Measurements from ENCODE around the gene DCTN1.
"Not testable (repeated sequence)": the region's sequence is repeated elsewhere in the genome, so short reads cannot be mapped to it uniquely, and the experiment has no call there.

The DCTN1 gene

DNA sequence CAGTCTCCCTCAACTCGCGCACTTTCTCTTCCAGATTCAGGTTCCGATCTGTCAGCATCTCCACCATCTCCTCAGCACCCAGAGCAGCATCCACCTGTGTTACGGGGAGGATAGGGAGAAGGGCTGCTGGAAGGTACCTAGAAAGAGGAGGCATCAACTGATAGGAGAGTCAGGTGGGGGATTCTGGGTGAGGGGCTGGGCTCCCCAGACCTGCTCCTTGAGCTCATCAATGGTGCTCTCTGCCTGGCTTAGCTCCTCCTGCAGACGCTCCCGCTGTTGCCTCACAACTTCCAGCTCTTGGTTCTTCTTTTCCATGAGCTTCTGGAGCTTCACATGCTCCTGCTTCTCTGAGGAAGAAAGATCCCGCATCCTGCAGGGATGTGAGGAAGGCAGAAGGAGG, 10.1 kb downstream of the DCTN1 start:
- no peak for DNase-seq (ENCODE audit: low spot score)

DNA sequence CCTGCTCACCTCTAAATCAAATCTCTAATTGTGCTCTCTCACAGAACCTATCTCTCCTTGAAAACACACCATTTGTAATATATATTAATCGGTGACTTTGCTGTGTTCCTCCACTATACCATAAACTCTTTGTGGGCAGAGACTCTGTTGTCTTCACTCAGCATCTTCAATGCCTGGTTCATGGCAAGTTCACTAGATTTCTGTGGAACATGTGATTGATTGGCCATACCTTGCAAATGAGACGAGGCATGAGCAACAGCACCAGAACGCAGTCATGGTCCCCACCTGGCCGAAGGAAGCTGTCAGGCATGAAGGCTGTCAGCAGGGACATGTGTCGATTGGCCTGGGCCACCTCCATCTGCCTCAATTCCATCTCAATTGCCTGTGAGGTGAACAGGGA, 11.6 kb downstream of the DCTN1 start:
- no peak for DNase-seq (ENCODE audit: low spot score)

DNA sequence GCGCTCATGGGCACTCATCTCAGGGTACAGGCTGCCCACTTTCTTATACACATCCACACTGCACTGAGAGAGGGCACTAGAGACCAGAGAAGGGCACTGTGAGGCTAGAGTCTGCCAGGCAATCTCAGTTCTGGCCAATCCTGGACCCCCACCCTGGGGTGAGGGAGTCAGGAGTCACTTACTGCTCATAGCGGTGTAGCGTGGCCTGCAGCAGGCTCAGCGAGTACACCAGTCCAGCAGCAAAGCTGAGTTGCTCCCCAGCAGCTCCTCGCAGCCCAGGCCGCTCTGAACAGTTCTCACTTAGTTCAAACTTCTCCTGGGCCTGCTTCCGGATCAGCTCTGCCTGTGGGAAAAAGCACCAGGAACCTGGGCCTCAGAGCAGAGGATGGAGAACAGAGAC, 12.3 kb downstream of the DCTN1 start:
- DNase-seq (ENCODE audit: low spot score): no peak

GRCh38 chr2:74366036-74366435, 14.1 kb downstream of the DCTN1 start:
- DNase-seq (ENCODE audit: low spot score): no peak

DNA sequence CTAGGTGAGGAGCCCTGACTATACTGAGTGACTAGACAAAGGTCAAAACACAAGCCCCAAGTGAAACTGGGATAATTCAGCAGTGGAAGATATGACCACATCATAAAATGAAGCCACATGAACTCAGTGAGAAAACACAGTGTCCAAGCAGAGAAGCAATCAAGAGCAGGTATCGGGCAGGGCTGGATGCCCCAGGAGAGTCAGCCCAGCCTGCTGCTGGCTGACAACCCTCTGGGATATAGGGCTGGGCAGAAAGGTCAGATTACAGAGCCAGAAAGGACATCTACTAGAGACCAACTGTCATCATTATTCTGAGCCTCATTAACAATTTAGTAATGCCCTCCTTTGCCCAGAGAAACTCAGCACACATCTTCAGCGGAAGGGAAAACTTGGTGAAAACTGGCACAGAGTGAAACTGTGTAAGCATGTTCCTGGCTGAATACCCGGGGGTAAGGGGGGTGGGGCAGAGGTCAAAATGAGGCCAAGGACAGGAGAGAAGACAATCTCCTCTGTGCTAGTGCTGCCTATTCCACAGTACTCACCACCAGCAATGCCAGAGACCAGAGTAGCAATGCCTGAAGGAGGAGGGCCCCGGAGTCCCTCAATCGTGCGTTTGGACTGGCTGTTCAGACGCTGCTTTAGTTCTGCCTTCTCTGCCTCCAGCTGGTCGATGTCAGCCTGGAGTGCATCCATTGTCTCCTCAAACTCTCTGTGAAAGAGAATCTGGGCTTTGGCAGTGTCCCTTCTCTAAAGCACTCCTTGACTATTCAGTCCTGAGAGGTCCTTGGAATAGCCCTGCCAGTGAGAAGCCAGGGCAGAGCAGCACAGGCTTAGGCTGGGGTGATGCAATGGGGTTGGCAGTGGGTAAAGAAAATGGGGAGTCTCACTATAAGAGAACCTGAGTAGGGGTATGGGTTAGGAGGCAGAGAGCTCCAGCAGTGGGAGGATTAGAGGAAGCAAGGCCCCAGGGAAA, 15.3 kb downstream of the DCTN1 start:
- DNase-seq (ENCODE audit: low spot score): no peak

DNA sequence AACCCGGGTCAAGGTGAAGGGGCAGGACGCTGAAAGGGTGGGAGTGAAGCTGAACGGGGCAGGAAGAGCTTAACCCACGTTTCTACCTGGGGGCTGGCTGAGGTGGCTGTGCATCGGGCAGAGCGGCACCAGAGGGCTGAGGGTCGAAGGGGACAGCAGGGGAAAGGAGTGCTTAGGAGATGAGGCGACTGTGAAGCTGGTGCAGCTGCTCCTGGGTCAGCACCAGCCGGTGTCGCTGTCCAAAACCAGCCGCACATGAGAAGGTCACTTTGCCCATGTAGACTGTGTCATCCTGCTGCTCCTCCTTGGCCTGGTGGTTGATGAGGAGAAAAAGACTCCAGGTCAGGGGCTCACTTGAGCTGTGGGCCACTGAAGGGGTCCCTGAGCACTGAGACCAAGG, 18.8 kb downstream of the DCTN1 start:
- no peak for DNase-seq (ENCODE audit: low spot score)

- no peak for DNase-seq (ENCODE audit: low spot score)
Observed at GRCh38 chr2:74357627-74358026, 22.5 kb downstream of the DCTN1 start.

GRCh38 chr2:74349889-74350288, 30.2 kb downstream of the DCTN1 start:
- DNase-seq (ENCODE audit: low spot score): no peak

DNA sequence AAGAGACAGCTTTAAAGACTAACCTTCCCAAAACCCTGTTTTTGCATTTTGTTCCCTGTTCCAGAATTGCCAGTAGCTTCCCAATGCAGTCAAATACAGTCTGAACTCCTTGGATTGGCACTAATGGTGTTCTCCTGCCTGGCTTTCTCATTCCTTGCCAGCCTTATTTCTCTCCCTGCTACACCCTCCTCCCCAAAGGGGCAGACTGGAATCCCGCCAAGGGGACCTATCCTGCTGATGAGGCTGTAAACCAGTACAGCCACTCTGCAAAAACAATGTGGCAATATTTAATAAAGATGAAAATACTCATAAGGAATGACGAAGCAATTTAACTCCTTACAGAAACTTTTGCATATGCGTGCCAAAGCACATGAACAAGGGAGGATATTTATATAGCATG, 32.4 kb downstream of the DCTN1 start:
- DNase-seq (ENCODE audit: low spot score): no peak

DNA sequence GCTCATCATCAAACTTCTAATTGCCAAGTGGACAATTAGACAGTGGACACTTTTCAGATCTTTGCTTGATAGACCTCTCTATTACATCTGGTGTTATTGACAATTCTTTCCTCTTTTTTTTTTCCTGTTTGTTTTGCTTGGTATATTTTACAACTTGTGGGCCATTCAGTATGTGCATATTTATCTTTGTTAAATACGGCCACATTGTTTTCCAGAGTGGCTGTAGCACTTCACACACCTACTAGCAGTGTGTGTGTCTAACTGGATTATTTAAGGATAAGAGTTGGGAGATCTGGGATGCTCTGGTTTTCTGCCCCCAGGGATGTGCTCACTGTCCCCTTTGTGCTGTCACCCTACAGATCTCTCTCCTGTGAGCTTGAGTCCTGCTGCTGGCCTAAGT, 32.8 kb downstream of the DCTN1 start:
- no peak for DNase-seq (ENCODE audit: low spot score)

GRCh38 chr2:74345272-74345943, 34.7 kb downstream of the DCTN1 start:
- DNase-seq (ENCODE audit: low spot score): no peak

GRCh38 chr2:74343316-74343715, 36.8 kb downstream of the DCTN1 start, which contains the start of gene SLC4A5:
TSS of gene SLC4A5 (minus strand) at chr2:74343416. CDS start at chr2:74315023, 28,393 bp downstream.
- DNase-seq (ENCODE audit: low spot score): no peak

DNA sequence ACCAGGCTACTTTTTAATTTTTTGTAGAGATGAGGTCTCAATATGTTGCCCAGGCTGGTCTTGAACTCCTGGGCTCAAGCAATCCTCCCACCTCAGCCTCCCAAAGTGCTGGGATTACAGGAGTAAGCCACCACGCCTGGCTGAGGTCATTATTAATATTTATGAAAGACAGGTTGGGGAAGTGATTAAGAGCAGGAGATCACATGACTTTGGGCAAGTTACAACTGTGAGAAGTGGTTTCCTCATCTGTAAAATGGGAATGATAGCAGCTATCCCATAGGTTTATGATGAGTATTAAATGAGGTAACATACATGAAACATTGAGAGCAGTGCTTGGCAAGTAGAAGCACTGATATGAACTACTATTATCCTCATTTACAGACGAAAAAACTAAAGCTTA, 43.9 kb downstream of the DCTN1 start:
- DNase-seq (ENCODE audit: low spot score): not testable (repeated sequence)

DNA sequence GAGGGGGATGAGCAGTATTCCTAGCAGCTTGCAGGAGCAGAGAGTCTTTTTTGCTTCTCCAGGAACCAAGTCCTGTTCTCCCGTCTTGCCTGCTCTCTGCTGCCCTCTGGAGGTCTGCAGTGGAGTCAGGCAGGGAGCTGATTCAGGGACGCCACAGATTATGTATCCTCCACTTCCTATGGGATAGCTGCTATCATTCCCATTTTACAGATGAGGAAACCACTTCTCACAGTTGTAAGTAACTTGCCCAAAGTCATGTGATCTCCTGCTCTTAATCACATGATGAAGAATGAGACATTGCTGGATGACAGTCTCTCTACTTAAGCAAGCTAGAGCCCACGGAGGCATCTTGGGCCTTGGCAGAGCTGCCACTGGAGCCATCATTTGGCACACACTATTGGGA, 45.2 kb downstream of the DCTN1 start:
- peak; percentile 55 for DNase-seq (ENCODE audit: low spot score)

- DNase-seq (ENCODE audit: low spot score): no peak
Observed at GRCh38 chr2:74333896-74334586, 46.1 kb downstream of the DCTN1 start.

DNA sequence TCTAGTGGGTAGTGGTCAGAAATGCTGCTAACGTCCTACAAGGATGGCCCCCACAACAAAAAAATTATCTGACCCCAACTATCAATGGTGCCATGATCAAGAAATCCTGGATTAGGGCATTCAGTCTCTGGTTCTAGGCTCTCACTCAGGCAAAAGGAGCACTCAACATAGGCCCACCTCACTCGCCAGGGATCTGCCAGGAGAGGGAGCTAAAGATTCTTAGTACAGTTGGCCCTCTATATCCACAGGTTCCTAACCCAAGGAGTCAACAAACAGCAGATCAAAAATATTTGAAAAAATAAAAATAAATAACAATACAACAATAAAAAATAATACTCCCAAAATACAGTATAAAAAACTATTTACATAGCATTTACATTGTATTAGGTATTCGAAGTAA, 46.9 kb downstream of the DCTN1 start:
- peak; percentile 28 for DNase-seq (ENCODE audit: low spot score)

DNA sequence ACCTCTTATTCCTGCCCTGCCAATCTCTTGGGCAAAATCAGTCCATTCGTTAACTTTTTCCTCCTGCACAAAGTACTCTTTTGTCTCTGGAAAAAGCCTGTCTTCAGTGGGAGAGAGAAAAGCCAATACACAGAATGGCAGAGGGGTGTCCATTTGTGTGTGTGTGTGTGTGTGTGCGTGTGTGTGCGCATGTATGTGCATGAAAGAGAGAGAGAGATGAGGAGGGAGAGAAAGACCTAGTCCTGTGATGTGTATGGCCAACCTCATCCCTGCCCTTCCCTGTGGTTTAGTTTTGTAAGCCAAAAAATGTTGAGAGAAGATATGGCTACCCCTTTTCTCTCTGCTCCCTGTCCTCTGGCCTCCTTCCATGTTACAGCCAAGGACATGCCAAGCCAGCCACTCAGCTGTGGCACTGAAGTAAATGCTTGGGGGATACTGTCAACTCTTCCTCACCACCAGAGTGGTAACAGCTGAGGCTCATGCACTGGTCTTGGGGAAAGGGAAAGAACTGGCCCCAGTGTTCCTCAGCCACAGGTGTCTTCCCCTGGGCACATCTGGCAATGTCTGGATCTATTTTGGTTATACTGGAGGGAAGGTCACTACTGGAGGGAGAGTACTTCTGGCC, 47.4 kb downstream of the DCTN1 start:
- no peak for DNase-seq (ENCODE audit: low spot score)

DNA sequence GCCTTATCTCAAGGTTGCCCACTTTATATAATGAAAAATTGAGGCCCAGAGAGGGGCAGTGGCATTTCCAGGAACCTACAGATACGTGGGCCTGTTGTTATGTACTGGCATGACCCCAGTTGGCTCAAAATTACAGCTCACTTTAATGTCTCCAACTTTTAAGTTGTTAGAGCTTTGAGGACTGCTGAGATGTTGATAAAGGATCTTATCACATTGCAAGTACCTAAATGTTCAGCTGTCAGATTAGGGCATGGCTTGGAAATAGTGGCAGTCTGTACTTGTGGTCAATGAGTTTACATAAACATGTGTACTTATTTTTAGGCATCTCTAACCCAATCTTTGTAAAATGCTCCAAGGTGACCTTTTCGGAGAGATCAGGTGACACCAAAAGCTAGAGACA, 51.5 kb downstream of the DCTN1 start:
- DNase-seq (ENCODE audit: low spot score): no peak

- DNase-seq (ENCODE audit: low spot score): no peak
Observed at GRCh38 chr2:74328074-74328473, 52.0 kb downstream of the DCTN1 start.

DNA sequence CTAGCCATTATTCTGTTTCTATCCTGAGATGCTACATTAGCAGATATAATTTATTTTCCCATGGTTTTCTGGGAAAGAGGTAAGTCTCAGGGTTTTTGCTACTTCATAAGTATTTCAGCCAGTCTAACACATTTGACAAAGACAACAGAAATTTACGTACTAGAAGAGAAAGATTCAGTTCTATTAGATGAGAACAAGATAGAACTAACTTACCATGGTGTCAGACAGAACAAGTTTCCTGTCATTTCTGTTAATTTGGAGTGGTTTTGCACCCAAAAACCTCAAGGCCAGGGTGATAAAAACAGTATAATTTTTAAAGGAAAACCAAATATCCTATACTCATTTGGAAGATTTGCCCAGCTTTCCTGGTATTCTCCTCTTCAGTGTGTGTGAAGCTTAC, 52.5 kb downstream of the DCTN1 start:
- no peak for DNase-seq (ENCODE audit: low spot score)

GRCh38 chr2:74327199-74327598, 52.9 kb downstream of the DCTN1 start:
- no peak for DNase-seq (ENCODE audit: low spot score)

GRCh38 chr2:74325815-74326214, 54.3 kb downstream of the DCTN1 start:
- DNase-seq (ENCODE audit: low spot score): no peak

Data from HuH-7 (cell line).